Lower leg skin (tissue), 3 donors: Measurements from ENCODE around the gene KRTAP13-3.

Experiments used
- CTCF ChIP-seq, 3 donors: fragments of 450-650 bp; IDR thresholded peaks; one replicate each; pipeline ENCODE4 v1.5.1; 2016; ENCODE audit warnings: antibody characterized with exemption in 3 of 3, mild to moderate bottlenecking in 3 of 3, moderate library complexity in 2 of 3
- POLR2A ChIP-seq, 2 donors: fragments of 450-650 bp; IDR thresholded peaks; one replicate each; pipeline ENCODE4 v1.6.1; 2016 to 2017; ENCODE audit warnings: antibody characterized with exemption in 2 of 2, mild to moderate bottlenecking in 1 of 2, moderate library complexity in 1 of 2

- TF ChIP-seq CTCF (IDR thresholded peaks at IDR 0.05), result no peak
- TF ChIP-seq POLR2A (IDR thresholded peaks at IDR 0.05), result no peak
Measured at GRCh38 chr21:30415993-30416392, 9.7 kb downstream of the KRTAP13-3 start.
